Neural progenitor cell (in vitro differentiated cells): ENCODE measurements around the gene INHBB. TPM values are rescaled to one million over a fixed set of nuclear protein-coding genes. Genes with fewer than 3 reads are reported as not detected.
A peak's percentile ranks its signal among the peaks of the same experiment; 100 is the strongest.
"Not testable (repeated sequence)": the region's sequence is repeated elsewhere in the genome, so short reads cannot be mapped to it uniquely, and the experiment has no call there.

ENCODE experiments used
- DNase-seq: peaks from one replicate; pipeline ENCODE4 v3.0.0-alpha.2; 2016; ENCODE audit warnings: low spot score
- H2AFZ ChIP-seq: fragments of 200-600 bp; sonication (generic); replicated peaks from 2 replicates; pipeline ENCODE4 v1.6.1; 2016; ENCODE audit warnings: antibody characterized with exemption
- H3F3A ChIP-seq: fragments of 200-600 bp; sonication (generic); 2 replicates; pipeline ENCODE4 v1.6.1; 2016; ENCODE audit warnings: antibody characterized with exemption, low read depth
- H3K27ac ChIP-seq: fragments of 200-600 bp; sonication (generic); 2 replicates; pipeline ENCODE4 v1.5.1; 2016; ENCODE audit warnings: mild to moderate bottlenecking
- H3K27me3 ChIP-seq: fragments of 200-600 bp; sonication (generic); 2 replicates; pipeline ENCODE4 v1.6.1; 2016; ENCODE audit warnings: mild to moderate bottlenecking, moderate library complexity
- H3K36me3 ChIP-seq: fragments of 200-600 bp; sonication (generic); 2 replicates; pipeline ENCODE4 v1.5.1; 2016
- H3K4me1 ChIP-seq: fragments of 200-600 bp; sonication (generic); 2 replicates; pipeline ENCODE4 v1.6.1; 2016; ENCODE audit warnings: mixed run types
- H3K4me2 ChIP-seq: fragments of 200-600 bp; sonication (generic); 2 replicates; pipeline ENCODE4 v1.6.1; 2016
- H3K4me3 ChIP-seq: fragments of 200-600 bp; sonication (generic); 2 replicates; pipeline ENCODE4 v1.5.1; 2016
- H3K79me2 ChIP-seq: fragments of 200-600 bp; sonication (generic); 2 replicates; pipeline ENCODE4 v1.6.1; 2016; ENCODE audit warnings: low read depth
- H3K9ac ChIP-seq: fragments of 200-600 bp; sonication (generic); 2 replicates; pipeline ENCODE4 v1.6.1; 2016
- H3K9me3 ChIP-seq: fragments of 200-600 bp; sonication (generic); 2 replicates; pipeline ENCODE4 v1.5.1; 2016; ENCODE audit warnings: low read depth
- H4K20me1 ChIP-seq: fragments of 200-600 bp; sonication (generic); 2 replicates; pipeline ENCODE4 v1.6.1; 2016; ENCODE audit warnings: low read depth
- H3K27ac Mint-ChIP-seq: 3 replicates; pipeline ENCODE4 v1.8.0; 2021; ENCODE audit warnings: mixed read lengths
- H3K27me3 Mint-ChIP-seq: 2 replicates; pipeline ENCODE4 v1.8.0; 2022; ENCODE audit warnings: low read depth, mild to moderate bottlenecking, inconsistent platforms, moderate library complexity, mixed read lengths; ENCODE audit not compliant: insufficient read depth
- H3K36me3 Mint-ChIP-seq: 3 replicates; pipeline ENCODE4 v1.8.0; 2021; ENCODE audit warnings: mixed read lengths
- H3K4me1 Mint-ChIP-seq: 3 replicates; pipeline ENCODE4 v1.8.0; 2021; ENCODE audit warnings: mixed read lengths
- H3K4me3 Mint-ChIP-seq: 3 replicates; pipeline ENCODE4 v1.8.0; 2021; ENCODE audit warnings: mild to moderate bottlenecking, moderate library complexity, mixed read lengths
- H3K9me3 Mint-ChIP-seq: 3 replicates; pipeline ENCODE4 v1.8.0; 2020; ENCODE audit warnings: mixed read lengths
- EZH2 ChIP-seq: fragments of 200-600 bp; sonication (generic); IDR thresholded peaks from 2 replicates; pipeline ENCODE4 v1.6.1; 2017; ENCODE audit warnings: antibody characterized with exemption, mild to moderate bottlenecking, moderate library complexity
- EZH2phosphoT487 ChIP-seq: fragments of 200-600 bp; sonication (generic); IDR thresholded peaks from 2 replicates; pipeline ENCODE4 v1.6.1; 2017; ENCODE audit warnings: antibody characterized with exemption
- total RNA-seq: library from RNA; depleted of rRNA; stranded (reverse); fragments of >200 nt; gene quantifications from 2 replicates; pipeline ENCODE4 v1.2.3, GENCODE V29; 2015; ENCODE audit warnings: low replicate concordance
- TF ChIP-seq, protein P1 (sequence below): fragments of 200-600 bp; sonication (generic); IDR thresholded peaks from 2 replicates; pipeline ENCODE4 v1.5.1; 2017; ENCODE audit warnings: antibody characterized with exemption, mild to moderate bottlenecking

Gene INHBB
- total RNA-seq, 1 donor from 2014 or later, result not detected

DNA sequence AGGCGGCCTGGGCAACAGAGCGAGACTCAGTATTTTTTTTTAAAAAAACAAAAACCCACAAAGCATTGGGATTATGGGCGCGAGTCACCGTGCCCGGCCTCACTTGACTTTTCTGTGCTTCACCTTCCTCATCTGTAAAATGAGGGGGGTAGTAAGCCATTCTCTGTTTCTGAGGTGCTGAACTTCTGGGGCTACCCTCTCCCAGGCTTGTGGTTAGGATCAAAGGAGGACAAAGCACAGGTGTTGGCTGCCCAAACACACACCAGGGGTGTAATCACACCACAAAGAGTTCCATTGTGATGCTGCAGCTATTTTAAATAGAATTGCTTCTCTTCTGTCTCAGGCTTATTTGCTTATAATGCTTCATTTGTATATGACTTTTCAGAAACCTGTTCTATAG, 35.8 kb upstream of the INHBB start:
- H3F3A ChIP-seq, result peaks cover 3% of the 10 kb centered on the region
- Mint-ChIP-seq H3K27me3 (peaks cover 12% of the 10 kb centered on the region), H3K4me3 (no peak overlapping the region), H3K4me1 (peaks cover 23% of the 10 kb centered on the region), H3K9me3 (no peaks in the 10 kb centered on the region), H3K27ac (no peak overlapping the region), H3K36me3 (peaks cover 3% of the 10 kb centered on the region)
- no peaks in the 10 kb centered on the region for H3K79me2 ChIP-seq
- H3K36me3 ChIP-seq, result no peaks in the 10 kb centered on the region
- no peaks in the 10 kb centered on the region for H3K9me3 ChIP-seq
- TF ChIP-seq EZH2phosphoT487 (no peak), EZH2 (no peak)
- TF ChIP-seq, protein P1, sequence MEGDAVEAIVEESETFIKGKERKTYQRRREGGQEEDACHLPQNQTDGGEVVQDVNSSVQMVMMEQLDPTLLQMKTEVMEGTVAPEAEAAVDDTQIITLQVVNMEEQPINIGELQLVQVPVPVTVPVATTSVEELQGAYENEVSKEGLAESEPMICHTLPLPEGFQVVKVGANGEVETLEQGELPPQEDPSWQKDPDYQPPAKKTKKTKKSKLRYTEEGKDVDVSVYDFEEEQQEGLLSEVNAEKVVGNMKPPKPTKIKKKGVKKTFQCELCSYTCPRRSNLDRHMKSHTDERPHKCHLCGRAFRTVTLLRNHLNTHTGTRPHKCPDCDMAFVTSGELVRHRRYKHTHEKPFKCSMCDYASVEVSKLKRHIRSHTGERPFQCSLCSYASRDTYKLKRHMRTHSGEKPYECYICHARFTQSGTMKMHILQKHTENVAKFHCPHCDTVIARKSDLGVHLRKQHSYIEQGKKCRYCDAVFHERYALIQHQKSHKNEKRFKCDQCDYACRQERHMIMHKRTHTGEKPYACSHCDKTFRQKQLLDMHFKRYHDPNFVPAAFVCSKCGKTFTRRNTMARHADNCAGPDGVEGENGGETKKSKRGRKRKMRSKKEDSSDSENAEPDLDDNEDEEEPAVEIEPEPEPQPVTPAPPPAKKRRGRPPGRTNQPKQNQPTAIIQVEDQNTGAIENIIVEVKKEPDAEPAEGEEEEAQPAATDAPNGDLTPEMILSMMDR, result no peak
- H3K27me3 ChIP-seq, result peaks cover 35% of the 10 kb centered on the region
- H3K4me2 ChIP-seq, result no peak overlapping the region
- no peak overlapping the region for H3K4me3 ChIP-seq
- no peak overlapping the region for H3K27ac ChIP-seq
- H2AFZ ChIP-seq, result no peak overlapping the region
- peaks cover 4% of the 10 kb centered on the region for H3K4me1 ChIP-seq
- no peaks in the 10 kb centered on the region for H4K20me1 ChIP-seq
- no peak overlapping the region for H3K9ac ChIP-seq
- DNase-seq, result no peak

DNA sequence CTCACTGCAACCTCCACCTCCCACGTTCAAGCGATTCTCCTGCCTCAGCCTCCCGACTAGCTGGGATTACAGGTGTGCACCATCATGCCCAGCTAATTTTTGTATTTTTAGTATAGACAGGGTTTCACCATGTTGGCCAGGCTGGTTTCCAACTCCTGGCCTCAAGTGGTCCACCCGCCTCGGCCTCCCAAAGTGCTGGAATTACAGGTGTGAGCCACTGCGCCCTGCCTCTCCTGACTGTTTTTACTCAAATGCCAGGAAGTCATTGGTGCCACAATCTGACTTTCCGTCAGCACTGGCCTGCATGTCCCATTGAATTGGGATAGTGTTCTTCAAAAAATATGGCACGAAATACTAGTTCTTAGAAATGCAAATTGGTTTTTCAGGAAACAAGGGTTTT, 35.1 kb upstream of the INHBB start:
- H3K9me3 ChIP-seq, H3K9ac ChIP-seq, H3K4me3 Mint-ChIP-seq, DNase-seq, H3F3A ChIP-seq, H3K36me3 Mint-ChIP-seq, H3K4me1 ChIP-seq, H3K27ac Mint-ChIP-seq, H4K20me1 ChIP-seq, H3K36me3 ChIP-seq, H3K79me2 ChIP-seq, H3K4me3 ChIP-seq, H3K4me2 ChIP-seq, H3K27ac ChIP-seq, H2AFZ ChIP-seq, H3K9me3 Mint-ChIP-seq: not testable (repeated sequence)
- peaks cover 41% of the 10 kb centered on the region for H3K27me3 ChIP-seq
- peaks cover 12% of the 10 kb centered on the region for H3K27me3 Mint-ChIP-seq
- peaks cover 26% of the 10 kb centered on the region for H3K4me1 Mint-ChIP-seq

DNA sequence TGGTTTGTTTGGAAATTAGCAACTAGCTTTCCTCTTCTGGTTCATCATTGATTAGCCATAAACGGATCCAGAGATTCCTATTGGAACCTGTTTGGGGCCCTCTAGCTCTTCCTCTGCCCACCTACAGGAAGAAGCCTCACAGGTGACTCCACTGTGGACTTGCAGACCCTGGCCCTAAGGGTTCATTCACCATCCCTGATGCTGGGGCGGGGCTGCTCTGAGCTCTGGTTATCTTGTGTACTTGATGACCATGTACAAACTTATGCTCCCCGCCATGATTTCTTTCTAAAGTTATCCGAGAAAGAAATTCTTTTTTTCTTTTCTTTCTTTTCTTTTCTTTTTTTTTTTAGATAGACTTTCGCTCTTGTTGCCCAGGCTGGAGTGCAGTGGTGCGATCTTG, 33.9 kb upstream of the INHBB start:
- H3K27me3 ChIP-seq, result peaks cover 43% of the 10 kb centered on the region
- no peaks in the 10 kb centered on the region for H4K20me1 ChIP-seq
- no peak overlapping the region for H3K4me2 ChIP-seq
- H3K36me3 ChIP-seq, result no peaks in the 10 kb centered on the region
- H3K4me1 ChIP-seq, result peaks cover 4% of the 10 kb centered on the region
- TF ChIP-seq, protein P1, result no peak
- no peak for TF ChIP-seq EZH2
- H3K27me3 Mint-ChIP-seq, result peaks cover 12% of the 10 kb centered on the region
- H3K4me3 Mint-ChIP-seq, result no peak overlapping the region
- no peak overlapping the region for H3K27ac ChIP-seq
- no peak for DNase-seq
- H3K9me3 Mint-ChIP-seq, result no peaks in the 10 kb centered on the region
- no peak overlapping the region for H2AFZ ChIP-seq
- H3K9me3 ChIP-seq, result no peaks in the 10 kb centered on the region
- H3K9ac ChIP-seq, result no peak overlapping the region
- H3K4me1 Mint-ChIP-seq, result peaks cover 26% of the 10 kb centered on the region
- no peak overlapping the region for H3K27ac Mint-ChIP-seq
- H3K36me3 Mint-ChIP-seq, result no peaks in the 10 kb centered on the region
- no peak overlapping the region for H3K4me3 ChIP-seq
- no peaks in the 10 kb centered on the region for H3K79me2 ChIP-seq
- H3F3A ChIP-seq, result peaks cover 3% of the 10 kb centered on the region

DNA sequence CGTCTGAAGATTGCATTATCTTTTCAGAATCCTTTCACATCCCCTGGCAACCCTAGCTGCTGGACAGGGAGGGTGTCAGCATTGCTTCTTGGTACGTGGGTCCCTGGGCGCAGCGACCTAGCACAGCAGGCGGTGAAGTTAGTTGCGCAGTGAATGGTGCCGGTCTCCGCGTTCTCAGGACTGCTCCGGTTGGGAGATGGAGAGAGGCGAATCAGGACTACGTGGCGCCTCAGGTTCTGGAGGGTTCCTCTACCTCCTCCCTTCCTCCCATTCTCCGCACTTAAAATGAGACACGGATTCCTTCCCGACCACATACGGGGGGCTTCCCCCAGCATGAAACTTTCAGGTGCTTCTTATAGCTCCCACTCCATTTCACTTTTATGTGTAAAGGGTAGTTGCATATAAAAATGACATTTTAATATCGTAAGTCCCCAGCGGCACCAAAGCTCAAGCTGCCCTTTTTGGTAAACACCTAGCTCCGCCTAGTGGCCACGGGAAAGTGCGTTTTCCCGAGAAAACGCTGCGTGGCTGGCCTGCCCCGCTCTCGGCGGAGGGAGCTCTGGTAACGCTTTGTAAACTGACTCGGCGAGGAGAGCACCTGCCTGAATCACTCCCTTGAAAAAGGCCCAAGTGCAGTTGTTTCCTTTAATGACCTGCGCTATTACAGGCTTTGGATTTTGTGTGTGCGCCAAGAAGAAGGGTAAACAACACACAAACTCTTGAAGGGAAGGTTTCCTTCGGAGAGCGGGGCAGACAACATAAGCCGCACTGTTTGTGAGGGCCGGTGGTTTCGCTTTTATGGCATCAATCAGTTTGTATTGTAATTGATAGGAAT, 32.9 kb upstream of the INHBB start:
- no peaks in the 10 kb centered on the region for H3K79me2 ChIP-seq
- peak; percentile 84 for DNase-seq
- no peaks in the 10 kb centered on the region for H4K20me1 ChIP-seq
- H3K9me3 Mint-ChIP-seq, result no peaks in the 10 kb centered on the region
- H3K9me3 ChIP-seq, result no peaks in the 10 kb centered on the region
- peak overlapping the region; percentile 73 for H3K4me3 Mint-ChIP-seq
- peak overlapping the region; percentile 33 for H3K4me3 ChIP-seq
- no peak overlapping the region for H3K27ac Mint-ChIP-seq
- peaks cover 26% of the 10 kb centered on the region for H3K4me1 Mint-ChIP-seq
- peak overlapping the region; percentile 43 for H2AFZ ChIP-seq
- no peaks in the 10 kb centered on the region for H3K36me3 Mint-ChIP-seq
- no peak overlapping the region for H3K27ac ChIP-seq
- peaks cover 3% of the 10 kb centered on the region for H3F3A ChIP-seq
- no peaks in the 10 kb centered on the region for H3K36me3 ChIP-seq
- H3K4me2 ChIP-seq, result peak overlapping the region; percentile 64
- H3K27me3 ChIP-seq, result peaks cover 43% of the 10 kb centered on the region
- H3K27me3 Mint-ChIP-seq, result peaks cover 12% of the 10 kb centered on the region
- no peak overlapping the region for H3K9ac ChIP-seq
- peaks cover 4% of the 10 kb centered on the region for H3K4me1 ChIP-seq
- TF ChIP-seq, protein P1, result peak; percentile 96
- TF ChIP-seq EZH2, result peak; percentile 66
- no peak for TF ChIP-seq EZH2phosphoT487
